Epithelial cell of prostate (primary cell): ENCODE measurements around the gene ATXN1.

Experiments
- DNase-seq: peaks from one replicate; pipeline ENCODE4 v3.0.0-alpha.2; 2011; ENCODE audit warnings: low read depth, low spot score
- H3K27ac ChIP-seq: fragments of 450-650 bp; 2 replicates; pipeline ENCODE4 v1.5.1; 2017; ENCODE audit warnings: mild to moderate bottlenecking

Gene ATXN1

GRCh38 chr6:16783952-16784565 lies 22.8 kb upstream of the ATXN1 start:
- no peak overlapping the region for H3K27ac ChIP-seq
- no peak for DNase-seq

GRCh38 chr6:16783509-16783908 lies 22.2 kb upstream of the ATXN1 start:
- no peak overlapping the region for H3K27ac ChIP-seq
- DNase-seq: no peak

GRCh38 chr6:16782278-16782677 lies 21.0 kb upstream of the ATXN1 start:
- no peak overlapping the region for H3K27ac ChIP-seq
- DNase-seq: no peak

GRCh38 chr6:16781348-16782169 lies 20.3 kb upstream of the ATXN1 start:
- no peak overlapping the region for H3K27ac ChIP-seq
- no peak for DNase-seq

GRCh38 chr6:16778521-16778920 lies 17.3 kb upstream of the ATXN1 start:
- no peak overlapping the region for H3K27ac ChIP-seq
- no peak for DNase-seq

GRCh38 chr6:16777794-16778193 lies 16.5 kb upstream of the ATXN1 start:
- H3K27ac ChIP-seq: no peak overlapping the region
- DNase-seq: no peak

- no peak overlapping the region for H3K27ac ChIP-seq
- no peak for DNase-seq
Measured at GRCh38 chr6:16776394-16777017, 15.2 kb upstream of the ATXN1 start.

GRCh38 chr6:16774437-16774836 lies 13.2 kb upstream of the ATXN1 start:
- no peak for DNase-seq
- H3K27ac ChIP-seq: no peak overlapping the region

GRCh38 chr6:16773362-16773761 lies 12.1 kb upstream of the ATXN1 start:
- DNase-seq: no peak

GRCh38 chr6:16770701-16771569 lies 9.7 kb upstream of the ATXN1 start:
- H3K27ac ChIP-seq: peak overlapping the region; percentile 67
- DNase-seq: no peak

More at GRCh38 chr6:16773362-16773761, 12.1 kb upstream of the ATXN1 start:
- no peak overlapping the region for H3K27ac ChIP-seq

- peak overlapping the region; percentile 67 for H3K27ac ChIP-seq
- no peak for DNase-seq
Measured at GRCh38 chr6:16769986-16770376, 8.7 kb upstream of the ATXN1 start.

- no peak for DNase-seq
- H3K27ac ChIP-seq: peak overlapping the region; percentile 67
Measured at GRCh38 chr6:16769131-16769985, 8.1 kb upstream of the ATXN1 start.

GRCh38 chr6:16768477-16768830 lies 7.2 kb upstream of the ATXN1 start:
- H3K27ac ChIP-seq: peak overlapping the region; percentile 67
- DNase-seq: no peak

- no peak overlapping the region for H3K27ac ChIP-seq
- DNase-seq: no peak
Measured at GRCh38 chr6:16767765-16768476, 6.7 kb upstream of the ATXN1 start.

GRCh38 chr6:16766836-16767745 lies 5.8 kb upstream of the ATXN1 start:
- DNase-seq: no peak
- H3K27ac ChIP-seq: peak overlapping the region; percentile 60

GRCh38 chr6:16766043-16766536 lies 4.8 kb upstream of the ATXN1 start:
- no peak for DNase-seq
- peak overlapping the region; percentile 60 for H3K27ac ChIP-seq

GRCh38 chr6:16765235-16765634 lies 4.0 kb upstream of the ATXN1 start:
- DNase-seq: no peak
- H3K27ac ChIP-seq: no peak overlapping the region
